GM18498 (cell line): Measurements from ENCODE around the gene ADAD2.

Experiments
- ATAC-seq: cut with Tn5 transposase; IDR thresholded peaks from one replicate; pipeline ENCODE4 v1.9.1; 2021; ENCODE audit warnings: mild to moderate bottlenecking, moderate library complexity; ENCODE audit not compliant: unreplicated experiment

The ADAD2 gene

GRCh38 chr16:84190731-84191388, at the start of gene ADAD2:
ADAD2 (plus strand) TSS chr16:84191157; CDS start chr16:84191231, 74 bp downstream.
- no peak for ATAC-seq

DNA sequence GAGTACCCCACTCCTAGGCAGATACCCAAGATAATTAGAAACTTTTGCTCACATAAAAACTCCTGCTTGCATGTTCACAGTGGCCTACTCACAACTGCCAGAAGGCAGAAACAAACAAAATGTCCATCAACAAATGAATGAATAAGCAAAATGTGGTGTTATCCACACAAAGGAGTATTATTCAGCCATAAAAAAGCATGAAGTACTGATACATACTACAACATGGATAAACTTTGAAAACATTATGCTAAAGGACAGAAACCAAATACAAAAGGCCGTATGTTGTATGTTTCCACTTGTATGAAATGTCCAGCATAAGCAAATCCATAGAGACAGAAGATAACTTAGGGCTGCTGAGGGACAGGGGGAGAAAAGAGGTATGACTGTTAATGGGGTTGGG, 47.9 kb upstream of the ADAD2 start:
- no peak for ATAC-seq

DNA sequence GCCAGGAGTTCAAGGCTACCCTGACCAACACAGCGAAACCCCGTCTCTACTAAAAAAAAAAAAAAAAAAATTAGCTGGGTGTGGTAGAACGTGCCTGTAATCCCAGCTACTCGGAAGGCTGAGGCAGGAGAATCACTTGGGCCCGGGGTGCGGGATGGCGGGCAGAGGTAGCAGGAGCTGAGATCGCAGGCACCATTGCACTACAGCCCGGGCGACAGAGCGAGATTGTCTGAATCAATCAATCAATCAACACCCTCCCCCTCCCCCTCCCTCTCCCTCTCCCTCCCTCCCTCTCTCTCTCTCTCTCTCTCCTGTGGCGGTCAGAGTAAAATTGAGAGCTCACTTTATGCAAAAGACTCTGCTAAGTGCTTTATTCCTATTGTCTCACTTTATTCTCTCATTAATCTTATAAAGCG, 47.2 kb upstream of the ADAD2 start:
- ATAC-seq = no peak

GRCh38 chr16:84144209-84144858, 46.6 kb upstream of the ADAD2 start:
- peak; percentile 25 for ATAC-seq

- ATAC-seq = peak; percentile 83
Measured at GRCh38 chr16:84144859-84145639, 45.9 kb upstream of the ADAD2 start, which contains the start of the genes DNAAF1 and HSDL1. DNAAF1 (plus strand) TSS chr16:84145308; CDS start chr16:84145441, 133 bp downstream. HSDL1 (minus strand) TSS chr16:84145177; CDS start chr16:84131321, 13,856 bp downstream.

DNA sequence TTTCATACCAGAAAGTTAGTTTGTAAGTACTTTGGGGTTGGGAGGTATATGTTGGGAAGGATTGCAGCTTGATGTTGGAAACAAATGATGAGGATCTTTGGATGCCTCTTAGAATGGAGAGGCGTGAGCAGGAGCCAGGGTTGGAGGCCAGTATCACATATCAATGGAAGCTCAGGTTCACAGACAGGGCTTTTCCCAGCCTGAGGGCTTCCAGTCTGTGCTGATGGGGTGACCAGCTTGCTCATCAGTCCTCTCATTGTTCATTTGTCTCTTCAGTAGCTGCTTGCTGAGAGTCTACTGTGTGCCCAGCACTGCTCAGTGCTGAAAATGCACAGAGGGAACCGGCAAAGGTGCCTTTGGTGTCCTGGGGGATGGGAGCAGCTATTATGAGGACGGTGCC, 40.0 kb upstream of the ADAD2 start:
- ATAC-seq = no peak

DNA sequence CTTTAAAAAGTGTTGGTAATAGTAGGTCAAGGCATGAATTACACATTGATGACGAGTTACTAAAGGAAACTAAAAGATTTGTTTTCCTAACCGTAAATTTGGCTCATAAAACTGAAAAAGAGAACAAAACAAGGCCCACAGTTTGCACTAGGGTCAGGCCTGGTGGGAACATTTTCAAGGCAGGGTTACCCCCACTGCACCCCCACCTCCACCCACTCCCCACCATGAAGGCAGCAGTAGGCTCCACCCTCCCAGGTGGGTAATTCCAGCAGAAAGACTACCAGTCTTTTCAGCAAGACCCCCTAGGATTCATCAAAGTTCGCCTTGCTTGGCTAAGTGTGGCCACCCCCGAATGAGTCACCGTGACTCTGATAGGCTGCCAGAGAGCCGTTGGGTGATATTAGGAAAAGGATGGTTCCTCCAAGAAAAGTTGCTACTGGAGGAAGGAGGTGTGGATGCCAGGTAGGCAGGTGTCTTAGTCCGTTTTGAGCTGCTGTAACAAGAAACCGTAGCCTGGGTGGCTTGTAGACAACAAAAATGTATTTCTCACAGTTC, 37.2 kb upstream of the ADAD2 start:
- no peak for ATAC-seq

DNA sequence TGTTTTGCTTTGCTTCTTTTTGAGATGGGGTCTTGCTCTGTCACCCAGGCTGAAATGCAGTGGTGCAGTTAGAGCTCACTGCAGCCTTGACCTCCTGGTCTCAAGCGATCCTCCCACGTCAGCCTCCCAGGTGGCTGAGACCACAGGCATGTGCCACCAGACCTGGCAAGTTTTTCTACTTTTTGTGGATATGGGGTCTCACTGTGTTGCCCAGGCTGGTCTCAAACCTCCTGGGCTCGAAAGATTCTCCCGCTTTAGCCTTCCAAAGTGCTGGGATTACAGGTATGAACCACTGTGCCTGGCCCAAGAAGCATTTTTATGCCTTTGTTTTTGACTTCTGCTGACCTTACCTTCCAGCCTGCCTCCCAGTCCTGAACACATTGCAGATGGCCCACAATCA, 35.7 kb upstream of the ADAD2 start:
- no peak for ATAC-seq

DNA sequence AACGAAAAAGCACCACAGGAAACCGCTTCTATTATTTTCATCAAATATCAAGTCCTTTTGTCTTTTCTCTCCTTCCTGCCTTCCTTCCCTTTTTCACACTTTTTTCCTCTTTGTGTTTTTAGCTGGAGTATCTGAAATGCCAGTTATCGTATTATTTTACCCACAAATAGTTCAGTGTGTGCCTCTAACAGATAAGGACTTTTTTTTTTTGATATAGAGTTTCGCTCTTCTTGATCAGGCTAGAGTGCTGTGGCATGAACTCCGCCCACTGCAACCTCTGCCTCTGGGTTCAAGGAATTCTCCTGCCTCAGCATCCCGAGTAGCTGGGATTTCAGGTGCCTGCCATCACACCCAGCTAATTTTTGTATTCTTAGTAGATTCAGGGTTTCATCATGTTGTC, 35.2 kb upstream of the ADAD2 start:
- no peak for ATAC-seq

- ATAC-seq = no peak
Measured at GRCh38 chr16:84156342-84156784, 34.6 kb upstream of the ADAD2 start.

- no peak for ATAC-seq
Measured at GRCh38 chr16:84159007-84159406, 31.9 kb upstream of the ADAD2 start.

DNA sequence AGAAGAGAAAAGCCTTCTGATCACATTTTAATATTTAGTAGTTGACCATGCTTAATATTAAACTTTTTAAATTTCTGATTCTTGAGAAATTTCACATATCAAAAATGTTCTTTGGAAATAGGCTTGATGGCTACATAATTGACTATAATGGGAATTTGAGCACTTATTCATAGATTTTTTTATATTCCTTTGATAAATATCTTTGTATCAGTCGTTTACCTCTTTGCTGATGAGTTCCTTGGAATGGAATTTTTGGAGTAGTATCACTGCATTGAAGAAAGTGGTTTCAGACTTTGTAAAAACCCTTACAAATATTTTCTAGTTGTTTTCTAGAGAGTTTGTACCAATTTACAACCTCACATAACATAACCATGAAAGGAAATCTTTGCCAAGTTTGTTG, 31.2 kb upstream of the ADAD2 start:
- no peak for ATAC-seq

GRCh38 chr16:84161037-84161436, 29.9 kb upstream of the ADAD2 start:
- ATAC-seq = no peak

DNA sequence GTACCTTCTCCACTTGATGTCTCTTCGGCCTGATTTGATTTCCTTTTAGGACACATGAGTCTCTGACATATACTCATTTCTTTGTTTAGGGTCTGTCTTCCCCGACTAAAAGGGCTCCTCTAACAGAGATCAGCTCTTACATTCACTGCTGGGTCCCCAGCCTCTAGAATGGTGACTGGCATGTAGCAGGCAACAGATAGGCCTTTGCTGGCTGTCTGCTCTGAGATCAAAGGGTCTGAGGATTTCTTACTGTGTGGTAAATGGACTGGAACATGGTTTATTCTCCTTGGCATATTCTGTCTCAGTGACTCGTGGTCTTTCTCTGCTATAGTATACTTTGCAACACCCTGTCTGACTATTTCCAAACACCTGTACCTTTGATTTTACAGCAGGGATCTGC, 29.2 kb upstream of the ADAD2 start:
- no peak for ATAC-seq

DNA sequence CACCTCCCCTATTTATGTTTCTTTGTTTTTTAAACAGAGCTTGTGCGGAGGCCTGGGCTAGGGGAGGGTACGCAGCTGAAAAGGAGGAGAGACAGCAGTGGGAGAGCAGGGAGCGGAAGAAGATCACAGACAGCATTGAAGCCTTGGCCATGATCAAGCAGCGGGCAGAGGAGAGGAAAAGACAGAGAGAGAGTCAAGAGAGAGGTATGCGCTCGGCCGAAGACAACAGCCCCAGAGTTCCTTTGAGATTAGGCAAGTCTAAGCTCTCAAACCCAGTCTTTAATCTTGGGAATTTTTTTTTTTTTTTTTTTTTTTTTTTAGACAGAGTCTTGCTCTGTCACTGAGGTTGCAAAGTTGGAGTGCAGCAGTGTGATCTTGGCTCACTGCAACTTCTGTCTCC, 25.2 kb upstream of the ADAD2 start:
- ATAC-seq = no peak

- no peak for ATAC-seq
Measured at GRCh38 chr16:84166796-84167695, 23.9 kb upstream of the ADAD2 start.

GRCh38 chr16:84169765-84170310, 21.1 kb upstream of the ADAD2 start:
- ATAC-seq = no peak

- no peak for ATAC-seq
Measured at GRCh38 chr16:84174396-84174795, 16.6 kb upstream of the ADAD2 start.

DNA sequence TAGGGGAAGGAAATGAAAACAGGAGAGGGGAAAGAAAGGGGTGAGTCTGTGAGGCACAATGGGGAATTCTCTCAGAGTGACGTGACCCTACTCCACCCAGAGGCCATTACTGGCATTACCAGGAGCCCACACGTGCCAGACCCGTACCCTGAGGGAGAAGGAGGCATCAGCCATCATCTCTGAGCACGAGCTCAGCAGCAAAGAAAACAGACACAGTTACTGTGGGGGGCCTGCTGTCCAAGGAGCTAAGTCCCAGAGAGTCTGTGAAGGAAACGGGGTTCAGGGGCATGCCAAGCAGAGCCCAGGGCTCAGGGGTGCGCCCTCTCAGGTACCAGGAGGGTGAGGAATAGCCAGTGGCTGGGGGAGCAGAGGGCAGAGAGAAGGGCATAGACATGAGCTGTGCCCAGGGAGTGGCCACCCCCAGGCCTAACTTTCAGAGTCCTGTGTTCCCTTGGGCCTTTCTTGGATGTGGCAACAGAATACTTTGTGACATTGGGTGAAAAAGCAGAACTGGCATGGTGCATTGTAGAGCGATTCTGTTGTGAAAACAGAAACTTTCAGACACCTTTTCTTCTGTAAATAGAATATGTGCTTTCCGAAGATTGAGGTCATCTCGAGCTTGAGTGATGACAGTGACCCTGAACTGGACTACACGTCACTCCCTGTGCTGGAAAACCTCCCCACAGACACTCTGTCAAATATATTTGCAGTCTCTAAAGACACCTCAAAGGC, 15.4 kb upstream of the ADAD2 start:
- peak; percentile 73 for ATAC-seq
